ENCODE measurements around the gene GABPB1.

DNA sequence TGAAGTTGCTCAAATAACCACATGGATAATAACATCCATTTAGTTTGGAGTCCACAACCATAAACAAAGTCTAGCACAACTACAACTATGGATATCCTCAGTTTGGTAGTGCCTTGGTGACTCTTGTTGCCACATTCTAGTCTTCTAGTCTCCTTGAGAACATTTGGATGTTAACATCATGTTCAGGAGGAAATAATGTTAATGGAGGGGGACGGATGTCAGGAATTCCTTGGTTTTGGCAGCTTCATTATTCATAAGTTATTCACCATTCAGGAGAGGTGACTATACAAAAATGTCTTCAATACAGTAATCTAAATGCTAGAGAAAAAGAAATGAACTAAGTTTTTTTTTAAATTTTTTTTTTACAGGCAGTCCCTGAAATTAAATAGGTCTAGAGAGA, 26.4 kb upstream of the GABPB1 start:
- TF ChIP-seq, protein P1, sequence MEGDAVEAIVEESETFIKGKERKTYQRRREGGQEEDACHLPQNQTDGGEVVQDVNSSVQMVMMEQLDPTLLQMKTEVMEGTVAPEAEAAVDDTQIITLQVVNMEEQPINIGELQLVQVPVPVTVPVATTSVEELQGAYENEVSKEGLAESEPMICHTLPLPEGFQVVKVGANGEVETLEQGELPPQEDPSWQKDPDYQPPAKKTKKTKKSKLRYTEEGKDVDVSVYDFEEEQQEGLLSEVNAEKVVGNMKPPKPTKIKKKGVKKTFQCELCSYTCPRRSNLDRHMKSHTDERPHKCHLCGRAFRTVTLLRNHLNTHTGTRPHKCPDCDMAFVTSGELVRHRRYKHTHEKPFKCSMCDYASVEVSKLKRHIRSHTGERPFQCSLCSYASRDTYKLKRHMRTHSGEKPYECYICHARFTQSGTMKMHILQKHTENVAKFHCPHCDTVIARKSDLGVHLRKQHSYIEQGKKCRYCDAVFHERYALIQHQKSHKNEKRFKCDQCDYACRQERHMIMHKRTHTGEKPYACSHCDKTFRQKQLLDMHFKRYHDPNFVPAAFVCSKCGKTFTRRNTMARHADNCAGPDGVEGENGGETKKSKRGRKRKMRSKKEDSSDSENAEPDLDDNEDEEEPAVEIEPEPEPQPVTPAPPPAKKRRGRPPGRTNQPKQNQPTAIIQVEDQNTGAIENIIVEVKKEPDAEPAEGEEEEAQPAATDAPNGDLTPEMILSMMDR (IDR thresholded peaks at IDR 0.05), result no peak
- TF ChIP-seq POLR2A (IDR thresholded peaks at IDR 0.05), result no peak
- TF ChIP-seq POLR2AphosphoS5 (IDR thresholded peaks at IDR 0.05), result no peak
- TF ChIP-seq EP300 (IDR thresholded peaks at IDR 0.05), result no peak
